DOHH2 (cell line): ENCODE results near the gene ALOXE3.

Source experiments
- H3F3A ChIP-seq: fragments of 200-600 bp; sonication (generic), shearing (Covaris generic); 2 replicates; pipeline ENCODE4 v1.6.0; 2016; ENCODE audit warnings: antibody characterized with exemption, mild to moderate bottlenecking; ENCODE audit not compliant: control insufficient read depth, insufficient read depth
- H3K27ac ChIP-seq: fragments of 200-600 bp; sonication (generic); 2 replicates; pipeline ENCODE4 v1.5.1; 2014; ENCODE audit warnings: low read depth, mild to moderate bottlenecking, low read length, moderate library complexity
- H3K27me3 ChIP-seq: fragments of 200-600 bp; sonication (generic); 2 replicates; pipeline ENCODE4 v1.6.1; 2014; ENCODE audit warnings: mild to moderate bottlenecking, low read length, mixed read lengths; ENCODE audit not compliant: control insufficient read depth
- H3K36me3 ChIP-seq: fragments of 200-600 bp; sonication (generic); 2 replicates; pipeline ENCODE4 v1.6.1; 2014; ENCODE audit warnings: mild to moderate bottlenecking, low read length, moderate library complexity, mixed read lengths; ENCODE audit not compliant: control insufficient read depth
- H3K4me1 ChIP-seq: fragments of 200-600 bp; sonication (generic); 2 replicates; pipeline ENCODE4 v1.6.1; 2014; ENCODE audit warnings: mild to moderate bottlenecking, low read length, mixed read lengths; ENCODE audit not compliant: control insufficient read depth
- H3K4me2 ChIP-seq: fragments of 200-600 bp; sonication (generic); 2 replicates; pipeline ENCODE4 v1.6.0; 2014; ENCODE audit warnings: mild to moderate bottlenecking, low read length, moderate library complexity
- H3K4me3 ChIP-seq: fragments of 200-600 bp; sonication (generic); 2 replicates; pipeline ENCODE4 v1.5.1; 2014; ENCODE audit warnings: mild to moderate bottlenecking, low read length, mixed read lengths
- H3K79me2 ChIP-seq: fragments of 200-600 bp; sonication (generic); 2 replicates; pipeline ENCODE4 v1.6.1; 2014; ENCODE audit warnings: mild to moderate bottlenecking, low read length, mixed read lengths; ENCODE audit not compliant: control insufficient read depth
- H3K9me2 ChIP-seq: fragments of 200-600 bp; sonication (generic); replicated peaks from 2 replicates; pipeline ENCODE4 v1.6.1; 2014; ENCODE audit warnings: mild to moderate bottlenecking, low read length, mixed read lengths; ENCODE audit not compliant: control insufficient read depth
- H3K9me3 ChIP-seq: fragments of 200-600 bp; sonication (generic); 2 replicates; pipeline ENCODE4 v1.6.1; 2014; ENCODE audit warnings: antibody characterized with exemption, low read length, mixed read lengths; ENCODE audit not compliant: control insufficient read depth, insufficient read depth
- H4K20me1 ChIP-seq: fragments of 200-600 bp; sonication (generic); 2 replicates; pipeline ENCODE4 v1.6.0; 2014; ENCODE audit warnings: low read depth, mild to moderate bottlenecking, antibody characterized with exemption, low read length, moderate library complexity; ENCODE audit not compliant: control insufficient read depth, insufficient read depth
- EZH2phosphoT487 ChIP-seq: fragments of 200-600 bp; sonication (generic); IDR thresholded peaks from 2 replicates; pipeline ENCODE4 v1.6.1; 2017; ENCODE audit warnings: borderline replicate concordance, mild to moderate bottlenecking, antibody characterized with exemption, low read length, moderate library complexity, mixed read lengths
- TF ChIP-seq, protein P1 (sequence below): fragments of 200-600 bp; sonication (generic); IDR thresholded peaks from one replicate; pipeline ENCODE4 v1.5.1; 2014; ENCODE audit warnings: antibody characterized with exemption, mild to moderate bottlenecking, low read depth, low read length; ENCODE audit not compliant: poor library complexity, severe bottlenecking

Gene ALOXE3

DNA sequence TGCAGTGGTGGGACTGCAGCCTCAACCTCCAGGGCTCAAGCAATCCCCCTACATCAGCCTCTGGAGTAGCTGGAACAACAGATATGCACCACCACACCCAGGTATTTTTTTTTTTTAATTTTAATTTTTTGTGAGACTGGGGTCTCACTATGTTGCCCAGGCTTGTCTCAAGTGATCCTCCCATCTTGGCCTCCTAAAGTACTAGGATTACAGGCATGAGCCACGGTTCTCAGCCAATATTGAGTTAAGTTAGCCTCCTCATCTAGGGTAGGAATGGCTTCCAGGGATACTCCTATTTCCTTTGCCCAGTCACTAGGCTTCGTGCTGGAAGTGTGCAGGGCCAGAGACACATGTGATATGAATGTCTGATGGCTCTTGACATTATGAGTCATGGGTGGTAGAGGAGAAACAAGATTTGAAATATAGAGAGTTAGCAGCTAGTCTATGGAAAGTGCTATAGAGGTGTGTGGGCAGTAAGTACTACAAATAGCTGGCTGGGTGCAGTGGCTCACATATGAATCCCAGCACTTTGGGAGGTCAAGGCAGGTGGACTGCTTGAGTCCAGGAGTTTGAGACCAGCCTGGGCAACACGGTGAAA lies 13.6 kb upstream of the ALOXE3 start:
- peaks cover 6% of the 10 kb centered on the region for H3F3A ChIP-seq
- H3K79me2 ChIP-seq: no peaks in the 10 kb centered on the region
- no peaks in the 10 kb centered on the region for H3K9me3 ChIP-seq
- no peaks in the 10 kb centered on the region for H3K36me3 ChIP-seq
- H3K27me3 ChIP-seq: peaks cover 30% of the 10 kb centered on the region
- no peak overlapping the region for H3K4me3 ChIP-seq
- TF ChIP-seq EZH2phosphoT487: no peak
- TF ChIP-seq, protein P1, sequence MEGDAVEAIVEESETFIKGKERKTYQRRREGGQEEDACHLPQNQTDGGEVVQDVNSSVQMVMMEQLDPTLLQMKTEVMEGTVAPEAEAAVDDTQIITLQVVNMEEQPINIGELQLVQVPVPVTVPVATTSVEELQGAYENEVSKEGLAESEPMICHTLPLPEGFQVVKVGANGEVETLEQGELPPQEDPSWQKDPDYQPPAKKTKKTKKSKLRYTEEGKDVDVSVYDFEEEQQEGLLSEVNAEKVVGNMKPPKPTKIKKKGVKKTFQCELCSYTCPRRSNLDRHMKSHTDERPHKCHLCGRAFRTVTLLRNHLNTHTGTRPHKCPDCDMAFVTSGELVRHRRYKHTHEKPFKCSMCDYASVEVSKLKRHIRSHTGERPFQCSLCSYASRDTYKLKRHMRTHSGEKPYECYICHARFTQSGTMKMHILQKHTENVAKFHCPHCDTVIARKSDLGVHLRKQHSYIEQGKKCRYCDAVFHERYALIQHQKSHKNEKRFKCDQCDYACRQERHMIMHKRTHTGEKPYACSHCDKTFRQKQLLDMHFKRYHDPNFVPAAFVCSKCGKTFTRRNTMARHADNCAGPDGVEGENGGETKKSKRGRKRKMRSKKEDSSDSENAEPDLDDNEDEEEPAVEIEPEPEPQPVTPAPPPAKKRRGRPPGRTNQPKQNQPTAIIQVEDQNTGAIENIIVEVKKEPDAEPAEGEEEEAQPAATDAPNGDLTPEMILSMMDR: no peak
- no peak overlapping the region for H3K4me2 ChIP-seq
- no peaks in the 10 kb centered on the region for H4K20me1 ChIP-seq
- H3K9me2 ChIP-seq: no peaks in the 10 kb centered on the region
- H3K4me1 ChIP-seq: peaks cover 5% of the 10 kb centered on the region
- H3K27ac ChIP-seq: no peak overlapping the region

GRCh38 chr17:8128125-8128784 lies 9.9 kb upstream of the ALOXE3 start:
- TF ChIP-seq, protein P1: no peak
- no peak for TF ChIP-seq EZH2phosphoT487
- Histone ChIP-seq H3K9me3 (no peaks in the 10 kb centered on the region), H3K4me1 (peaks cover 31% of the 10 kb centered on the region), H3K4me2 (no peak overlapping the region), H3K9me2 (no peaks in the 10 kb centered on the region), H3K36me3 (no peaks in the 10 kb centered on the region), H3K4me3 (no peak overlapping the region), H3K27me3 (peaks cover 52% of the 10 kb centered on the region), H3K79me2 (no peaks in the 10 kb centered on the region), H3F3A (peaks cover 11% of the 10 kb centered on the region), H4K20me1 (0 out of 2 replicates have a peak, but pooled peaks cover 7% of the 10 kb centered on the region), H3K27ac (no peak overlapping the region)

DNA sequence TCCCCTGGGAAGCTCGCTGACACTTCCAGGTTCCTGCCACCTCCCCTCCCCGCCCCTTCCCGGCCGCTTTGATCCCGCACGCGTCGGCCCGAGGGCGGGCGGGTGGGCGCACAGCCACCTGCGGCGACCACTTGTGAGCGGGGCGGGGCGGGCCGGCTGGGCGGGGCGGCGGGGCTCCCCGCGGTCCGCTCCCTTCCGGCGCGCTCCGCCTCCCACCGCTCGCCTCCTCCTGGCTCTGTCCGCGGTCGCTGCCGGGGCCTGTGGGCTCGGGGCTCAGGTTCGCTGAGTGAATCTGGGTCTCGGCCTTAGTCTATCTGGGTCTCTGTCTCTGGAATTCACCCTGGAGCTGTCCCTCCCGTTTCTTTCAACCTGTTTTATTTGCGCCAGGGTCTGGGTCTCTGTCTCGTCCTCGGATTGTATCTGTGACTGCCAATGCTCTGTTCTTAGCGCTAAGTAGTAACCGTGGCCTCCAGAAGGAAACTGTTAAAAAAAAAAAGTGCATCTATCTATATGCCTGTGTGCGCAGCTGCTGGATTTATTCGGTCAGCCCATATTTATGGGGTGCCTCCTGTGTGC lies 8.3 kb upstream of the ALOXE3 start:
- Histone ChIP-seq H3K4me2 (peak overlapping the region; percentile 98), H3K79me2 (no peaks in the 10 kb centered on the region), H3K27me3 (peaks cover 63% of the 10 kb centered on the region), H3K36me3 (no peaks in the 10 kb centered on the region), H4K20me1 (0 out of 2 replicates have a peak, but pooled peaks cover 7% of the 10 kb centered on the region), H3K9me2 (no peaks in the 10 kb centered on the region), H3F3A (peaks cover 13% of the 10 kb centered on the region), H3K4me1 (peaks cover 48% of the 10 kb centered on the region), H3K4me3 (peak overlapping the region; percentile 80), H3K27ac (no peak overlapping the region), H3K9me3 (no peaks in the 10 kb centered on the region)
- TF ChIP-seq EZH2phosphoT487: peak; percentile 46; the same call in 1 of the 2 replicates
- TF ChIP-seq, protein P1: no peak
